ENCODE data around the gene MEF2A.

The MEF2A gene

GRCh38 chr15:99606646-99607045 is 40.9 kb downstream of the MEF2A start:
- DNase-seq = no peak

GRCh38 chr15:99613481-99613880 is 47.7 kb downstream of the MEF2A start:
- DNase-seq = no peak

GRCh38 chr15:99613887-99614647 is 48.3 kb downstream of the MEF2A start:
- DNase-seq = no peak

GRCh38 chr15:99614749-99615288 is 49.0 kb downstream of the MEF2A start:
- DNase-seq = no peak

- DNase-seq = no peak
Measured at GRCh38 chr15:99615460-99615859, 49.7 kb downstream of the MEF2A start.

- no peak for DNase-seq
Measured at GRCh38 chr15:99616129-99616528, 50.3 kb downstream of the MEF2A start.

GRCh38 chr15:99616773-99617342 is 51.1 kb downstream of the MEF2A start:
- DNase-seq = no peak

- no peak for DNase-seq
Measured at GRCh38 chr15:99618941-99619411, 53.2 kb downstream of the MEF2A start.

GRCh38 chr15:99619712-99620111 is 53.9 kb downstream of the MEF2A start:
- DNase-seq = no peak

- no peak for DNase-seq
Measured at GRCh38 chr15:99620178-99620577, 54.4 kb downstream of the MEF2A start.

GRCh38 chr15:99621767-99622166 is 56.0 kb downstream of the MEF2A start:
- DNase-seq = no peak

- no peak for DNase-seq
Measured at GRCh38 chr15:99628374-99629001, 62.7 kb downstream of the MEF2A start.

GRCh38 chr15:99630607-99631131 is 64.9 kb downstream of the MEF2A start:
- no peak for DNase-seq

- no peak for DNase-seq
Measured at GRCh38 chr15:99631255-99631654, 65.5 kb downstream of the MEF2A start.

GRCh38 chr15:99632521-99632920 is 66.7 kb downstream of the MEF2A start:
- DNase-seq = no peak

- no peak for DNase-seq
Measured at GRCh38 chr15:99633655-99634054, 67.9 kb downstream of the MEF2A start.

GRCh38 chr15:99634576-99634975 is 68.8 kb downstream of the MEF2A start:
- no peak for DNase-seq

GRCh38 chr15:99635145-99635544 is 69.4 kb downstream of the MEF2A start:
- no peak for DNase-seq

GRCh38 chr15:99635794-99636193 is 70.0 kb downstream of the MEF2A start:
- no peak for DNase-seq

GRCh38 chr15:99644913-99645542 is 79.2 kb downstream of the MEF2A start:
- DNase-seq = no peak

- DNase-seq = no peak
Measured at GRCh38 chr15:99645543-99645935, 79.8 kb downstream of the MEF2A start.

- DNase-seq = no peak
Measured at GRCh38 chr15:99645951-99646350, 80.2 kb downstream of the MEF2A start.

Data from activated CD8-positive, alpha-beta memory T cell treated with anti-CD3 and anti-CD28 coated beads, Interleukin-2, amount 50 U/mL, for 48 hours (primary cell).